ENCODE data around the gene EFR3B. TPM values are rescaled to one million over a fixed set of nuclear protein-coding genes. Genes with fewer than 3 reads are reported as not detected.

EFR3B gene
- total and polyA plus RNA-seq, 2 of the 13 experiments (the other 11 are each of a cell fraction or from before 2014, with no cell fraction given), result 0.42 TPM

- Histone ChIP-seq H4K20me1 (ENCODE audit: insufficient read depth, low read length) (no peaks in the 10 kb centered on the region), H3K27me3 (ENCODE audit: control insufficient read depth in 1 of 2, insufficient read depth in 2 of 2, low read length in 2 of 2) (peaks cover 0 to 54% of the 10 kb centered on the region in 2 experiments; a peak in 3 of 5 replicates), H3K4me3 (replicated peaks in 1 of 3; ENCODE audit: insufficient read depth in 1 of 3, low read depth in 2 of 3, low read length in 3 of 3) (peak overlapping the region; percentile 44 to 80 (median 61)), H3K4me2 (ENCODE audit: low read depth, low read length) (peak overlapping the region; percentile 100), H3K9ac (ENCODE audit: insufficient read depth, low read depth, low read length) (no peak overlapping the region), H2AFZ (ENCODE audit: low read length) (peak overlapping the region; percentile 83), H3K9me3 (ENCODE audit: low read length) (no peaks in the 10 kb centered on the region), H3K36me3 (replicated peaks in 1 of 2; ENCODE audit: control insufficient read depth in 1 of 2, insufficient read depth in 2 of 2, low read length in 2 of 2) (no peaks in the 10 kb centered on the region), H3K79me2 (ENCODE audit: insufficient read depth, low read length) (no peaks in the 10 kb centered on the region), H3K27ac (ENCODE audit: extremely low read length, insufficient read depth, low read length) (no peak overlapping the region), H3K4me1 (ENCODE audit: insufficient read depth, low read length) (peaks cover 21% of the 10 kb centered on the region)
- FAIRE-seq (no peak), DNase-seq (ENCODE audit: low spot score) (peak; percentile 71), ATAC-seq (peak; percentile 66)
- WGBS (ENCODE audit: low lambda C conversion rate), result 2% methylated on average over 18 of the region's 28 CpGs
- intact Hi-C loops (cut with micrococcal nuclease; ENCODE audit: unreplicated experiment), result loop anchor here (1.0 kb wide), 1 partner anchor 66 kb away; no protein-coding TSS in a partner anchor
- POLR2A ChIA-PET, result interaction anchor here (1.0 to 1.4 kb wide), 4 partner anchors 37 to 187 kb away, joined by 4 to 6 read pairs (median 5); no protein-coding TSS in a partner anchor
- CTCF ChIA-PET (ENCODE audit: low intra/inter-chr PET ratio, low total read pairs), result interaction anchor here (1.4 kb wide), 1 partner anchor 66 kb away, joined by 4 read pairs; no protein-coding TSS in a partner anchor
- in situ Hi-C loops (cut with HindIII; ENCODE audit: extremely low pct_ligation_motif_present, low pct_unique_long_range_greater_than_20kb), result no loop called here
- BruUV-seq (replicated peaks), result no TSS peak
- TF ChIP-seq TCF7 (IDR thresholded peaks at IDR 0.05; ENCODE audit: low read depth) (no peak), FOXA1 (IDR thresholded peaks at IDR 0.05) (no peak), FOXA1 (CRISPR knock-in tag; IDR thresholded peaks at IDR 0.05) (no peak), POGZ (CRISPR knock-in tag; IDR thresholded peaks at IDR 0.05) (no peak), HES4 (CRISPR knock-in tag; IDR thresholded peaks at IDR 0.05; ENCODE audit: borderline replicate concordance) (0 out of 2 replicates have a peak, but pooled peaks have one; percentile 50), ZNF326 (CRISPR knock-in tag; IDR thresholded peaks at IDR 0.05; ENCODE audit: borderline replicate concordance) (no peak), HOXD1 (CRISPR knock-in tag; IDR thresholded peaks at IDR 0.05) (no peak), ZNF101 (CRISPR knock-in tag; IDR thresholded peaks at IDR 0.05; ENCODE audit: borderline replicate concordance, low read depth) (no peak), HNRNPL (IDR thresholded peaks at IDR 0.05; ENCODE audit: low read depth, low read length) (no peak), NRL (CRISPR knock-in tag; IDR thresholded peaks at IDR 0.05; ENCODE audit: borderline replicate concordance) (peak; percentile 22; the same call in 1 of the 2 replicates), ZKSCAN8 (CRISPR knock-in tag; IDR thresholded peaks at IDR 0.05; ENCODE audit: borderline replicate concordance) (no peak), NR2C2 (CRISPR knock-in tag; IDR thresholded peaks at IDR 0.05; ENCODE audit: borderline replicate concordance) (no peak), SIX4 (CRISPR knock-in tag; IDR thresholded peaks at IDR 0.05) (no peak), HNF4G (IDR thresholded peaks at IDR 0.05; ENCODE audit: borderline replicate concordance, low read depth, low read length) (no peak), HNF4G (CRISPR knock-in tag; IDR thresholded peaks at IDR 0.05; ENCODE audit: borderline replicate concordance, low read depth) (no peak), MIER3 (CRISPR knock-in tag; IDR thresholded peaks at IDR 0.05; ENCODE audit: borderline replicate concordance) (peak; percentile 16; the same call in 1 of the 2 replicates), ZNF710 (CRISPR knock-in tag; IDR thresholded peaks at IDR 0.05; ENCODE audit: borderline replicate concordance) (no peak), ZNF724P (CRISPR knock-in tag; IDR thresholded peaks at IDR 0.05; ENCODE audit: borderline replicate concordance) (no peak), ZFX (CRISPR knock-in tag; IDR thresholded peaks at IDR 0.05; ENCODE audit: low read depth) (peak; percentile 22; the same call in 1 of the 2 replicates), KLF11 (CRISPR knock-in tag; IDR thresholded peaks at IDR 0.05) (0 out of 2 replicates have a peak, but pooled peaks have one; percentile 24), NR0B2 (CRISPR knock-in tag; IDR thresholded peaks at IDR 0.05) (peak; percentile 60; the same call in 1 of the 2 replicates), SRSF1 (optimal IDR thresholded peaks at IDR 0.05; ENCODE audit: low read depth, low read length) (no peak), KMT2A (CRISPR knock-in tag; IDR thresholded peaks at IDR 0.05) (0 out of 2 replicates have a peak, but pooled peaks have one; percentile 22)
These were observed 459 bp upstream of the EFR3B start for GRCh38 chr2:25041307-25041927.
